OCI-LY3 (cell line): ENCODE data around the gene LRP1B.

Experiments used
- CTCF ChIP-seq: fragments of 200-600, 300-600 bp; sonication (generic); IDR thresholded peaks from 2 replicates; pipeline ENCODE4 v1.5.1; 2014; ENCODE audit warnings: antibody characterized with exemption, low read length, low read depth
- EZH2phosphoT487 ChIP-seq: fragments of 200-600 bp; shearing (Covaris generic); IDR thresholded peaks from 2 replicates; pipeline ENCODE4 v1.6.1; 2018; ENCODE audit warnings: antibody characterized with exemption, mixed run types, low read depth

- TF ChIP-seq CTCF: no peak
- TF ChIP-seq EZH2phosphoT487: no peak
Measured at GRCh38 chr2:141906678-141907077, 224.1 kb downstream of the LRP1B start.
